Fibroblast of lung (primary cell): Measurements from ENCODE around the gene TNNI3K. TPM values are rescaled to one million over a fixed set of nuclear protein-coding genes. Genes with fewer than 3 reads are reported as not detected.

Experiments used
- DNase-seq, 2 donors: peaks; one replicate each; pipeline versions ENCODE4 v3.0.0 to v3.0.0-alpha.2; 2010; ENCODE audit warnings: low read depth in 2 of 2
- H2AFZ ChIP-seq: 2 replicates; pipeline ENCODE4 v1.5.1; 2012; ENCODE audit warnings: low read length, control low read depth, inconsistent platforms
- H3K27ac ChIP-seq: 2 replicates; pipeline ENCODE4 v1.5.1; 2011; ENCODE audit warnings: low read length, control low read depth; ENCODE audit not compliant: insufficient read depth
- H3K27me3 ChIP-seq: 2 replicates; pipeline ENCODE4 v1.5.1; 2011; ENCODE audit warnings: mild to moderate bottlenecking, low read length; ENCODE audit not compliant: control insufficient read depth, insufficient read depth
- H3K36me3 ChIP-seq: 2 replicates; pipeline ENCODE4 v1.5.1; 2011; ENCODE audit warnings: low read length; ENCODE audit not compliant: control insufficient read depth, insufficient read depth
- H3K4me1 ChIP-seq: 2 replicates; pipeline ENCODE4 v1.5.1; 2011; ENCODE audit warnings: low read length; ENCODE audit not compliant: control insufficient read depth, insufficient read depth; ENCODE audit errors: extremely low read depth
- H3K4me2 ChIP-seq: 2 replicates; pipeline ENCODE4 v1.5.1; 2011; ENCODE audit warnings: low read length, control low read depth; ENCODE audit not compliant: insufficient read depth; ENCODE audit errors: extremely low read depth
- H3K4me3 ChIP-seq, 4 experiments: fragments of 200-600 bp in 1 of 4; sonication (generic) in 1 of 4; replicated peaks in 1 of 4; 2 replicates each; pipeline ENCODE4 v1.5.1; 2011 to 2016; ENCODE audit warnings: low read length in 4 of 4, low read depth in 3 of 4, mild to moderate bottlenecking in 3 of 4, control low read depth in 2 of 4, inconsistent platforms in 1 of 4, mixed read lengths in 1 of 4; ENCODE audit not compliant: insufficient read depth in 1 of 4; ENCODE audit errors: control extremely low read depth in 1 of 4
- H3K79me2 ChIP-seq: 2 replicates; pipeline ENCODE4 v1.5.1; 2012; ENCODE audit warnings: mild to moderate bottlenecking, low read length, inconsistent platforms; ENCODE audit not compliant: control insufficient read depth, insufficient read depth
- H3K9ac ChIP-seq: 2 replicates; pipeline ENCODE4 v1.5.1; 2011; ENCODE audit warnings: mild to moderate bottlenecking, low read length, control low read depth; ENCODE audit not compliant: insufficient read depth
- H3K9me3 ChIP-seq: 2 replicates; pipeline ENCODE4 v1.5.1; 2012; ENCODE audit warnings: low read depth, low read length; ENCODE audit not compliant: control insufficient read depth, insufficient read depth
- H4K20me1 ChIP-seq: 2 replicates; pipeline ENCODE4 v1.5.1; 2011; ENCODE audit warnings: low read length; ENCODE audit not compliant: control insufficient read depth, insufficient read depth; ENCODE audit errors: extremely low read depth
- EZH2 ChIP-seq: IDR thresholded peaks from 2 replicates; pipeline ENCODE4 v1.5.1; 2012; ENCODE audit warnings: low read length, control low read depth, mild to moderate bottlenecking; ENCODE audit errors: missing control alignments
- polyA plus RNA-seq, 2 donors: library from polyadenylated mRNA; depleted of rRNA in 1 of 2; stranded (reverse) in 1 of 2; unstranded in 1 of 2; fragments of >200 nt; gene quantifications; 2 replicates each; pipeline ENCODE4 v1.2.1, GENCODE V29; 2011 to 2012; ENCODE audit warnings: missing spikeins in 1 of 2
- total RNA-seq: library from RNA; depleted of rRNA; stranded (reverse); fragments of >200 nt; gene quantifications from 2 replicates; pipeline ENCODE4 v1.2.1, GENCODE V29; 2014
- TF ChIP-seq, protein P1 (sequence below), 2 donors: IDR thresholded peaks in 1 of 2; conservative IDR thresholded peaks in 1 of 2; 1 replicate in 1 of 2; 2 replicates in 1 of 2; pipeline ENCODE4 v1.5.1; 2011 to 2012; ENCODE audit warnings: low read length in 2 of 2, control low read depth in 1 of 2, inconsistent platforms in 1 of 2, low read depth in 1 of 2, mild to moderate bottlenecking in 1 of 2

TNNI3K gene
- total and polyA plus RNA-seq, 2 donors (not counting 1 experiment from before 2014, with no cell fraction given), result 0.66 to 0.91 TPM

- no peaks in the 10 kb centered on the region for H3K79me2 ChIP-seq
- no peak overlapping the region for H3K4me2 ChIP-seq
- no peak overlapping the region for H3K4me3 ChIP-seq
- H3K27ac ChIP-seq, result no peak overlapping the region
- no peak overlapping the region for H2AFZ ChIP-seq
- no peaks in the 10 kb centered on the region for H3K9me3 ChIP-seq
- DNase-seq, result no peak
- no peak for TF ChIP-seq EZH2
- TF ChIP-seq, protein P1, sequence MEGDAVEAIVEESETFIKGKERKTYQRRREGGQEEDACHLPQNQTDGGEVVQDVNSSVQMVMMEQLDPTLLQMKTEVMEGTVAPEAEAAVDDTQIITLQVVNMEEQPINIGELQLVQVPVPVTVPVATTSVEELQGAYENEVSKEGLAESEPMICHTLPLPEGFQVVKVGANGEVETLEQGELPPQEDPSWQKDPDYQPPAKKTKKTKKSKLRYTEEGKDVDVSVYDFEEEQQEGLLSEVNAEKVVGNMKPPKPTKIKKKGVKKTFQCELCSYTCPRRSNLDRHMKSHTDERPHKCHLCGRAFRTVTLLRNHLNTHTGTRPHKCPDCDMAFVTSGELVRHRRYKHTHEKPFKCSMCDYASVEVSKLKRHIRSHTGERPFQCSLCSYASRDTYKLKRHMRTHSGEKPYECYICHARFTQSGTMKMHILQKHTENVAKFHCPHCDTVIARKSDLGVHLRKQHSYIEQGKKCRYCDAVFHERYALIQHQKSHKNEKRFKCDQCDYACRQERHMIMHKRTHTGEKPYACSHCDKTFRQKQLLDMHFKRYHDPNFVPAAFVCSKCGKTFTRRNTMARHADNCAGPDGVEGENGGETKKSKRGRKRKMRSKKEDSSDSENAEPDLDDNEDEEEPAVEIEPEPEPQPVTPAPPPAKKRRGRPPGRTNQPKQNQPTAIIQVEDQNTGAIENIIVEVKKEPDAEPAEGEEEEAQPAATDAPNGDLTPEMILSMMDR (conservative IDR thresholded peaks at IDR 0.05 in 1 of 2, IDR thresholded peaks at IDR 0.05 in 1 of 2; ENCODE audit: low read depth in 1 of 2, low read length in 2 of 2), result no peak
- H4K20me1 ChIP-seq, result no peaks in the 10 kb centered on the region
- no peaks in the 10 kb centered on the region for H3K36me3 ChIP-seq
- no peaks in the 10 kb centered on the region for H3K4me1 ChIP-seq
- H3K9ac ChIP-seq, result no peak overlapping the region
- H3K27me3 ChIP-seq, result no peaks in the 10 kb centered on the region
Observed at GRCh38 chr1:74362691-74363090, 127.5 kb downstream of the TNNI3K start.

DNA sequence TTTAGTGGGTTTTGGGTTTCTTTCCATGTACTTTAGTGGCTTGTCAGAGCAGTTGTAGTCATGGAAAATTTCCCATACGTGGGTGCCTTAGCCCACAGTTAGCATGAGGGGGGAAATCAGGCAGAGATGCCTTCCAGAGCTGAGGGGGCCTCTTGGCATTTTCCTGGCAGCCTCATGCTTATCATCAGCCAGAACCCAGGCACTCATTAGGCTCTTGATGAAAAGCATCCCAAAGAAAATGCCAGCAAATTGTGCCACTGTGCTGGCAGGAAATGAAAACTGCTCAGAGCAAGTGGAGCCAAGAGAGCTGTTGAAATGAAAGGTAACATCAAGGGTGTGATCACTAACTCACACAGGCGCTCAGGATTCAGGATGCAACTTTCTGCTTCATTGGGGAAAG lies 128.0 kb downstream of the TNNI3K start:
- Histone ChIP-seq H3K79me2 (no peaks in the 10 kb centered on the region), H3K9me3 (no peaks in the 10 kb centered on the region), H3K27ac (no peak overlapping the region), H2AFZ (no peak overlapping the region), H3K4me2 (no peak overlapping the region), H3K9ac (no peak overlapping the region), H3K4me1 (no peaks in the 10 kb centered on the region), H3K27me3 (no peaks in the 10 kb centered on the region), H3K36me3 (no peaks in the 10 kb centered on the region), H4K20me1 (no peaks in the 10 kb centered on the region), H3K4me3 (no peak overlapping the region)
- DNase-seq, result peak in 1 of 2 donors; percentile 4
- no peak for TF ChIP-seq EZH2
- TF ChIP-seq, protein P1 (conservative IDR thresholded peaks at IDR 0.05 in 1 of 2, IDR thresholded peaks at IDR 0.05 in 1 of 2; ENCODE audit: low read depth in 1 of 2, low read length in 2 of 2), result no peak

GRCh38 chr1:74367175-74367813 lies 132.1 kb downstream of the TNNI3K start:
- H3K4me2 ChIP-seq, result no peak overlapping the region

More at GRCh38 chr1:74367175-74367813, 132.1 kb downstream of the TNNI3K start:
- no peak for TF ChIP-seq EZH2
- TF ChIP-seq, protein P1 (conservative IDR thresholded peaks at IDR 0.05 in 1 of 2, IDR thresholded peaks at IDR 0.05 in 1 of 2; ENCODE audit: low read depth in 1 of 2, low read length in 2 of 2), result no peak
- H2AFZ ChIP-seq, result no peak overlapping the region
- H3K9me3 ChIP-seq, result no peaks in the 10 kb centered on the region
- H3K27ac ChIP-seq, result no peak overlapping the region
- H3K27me3 ChIP-seq, result no peaks in the 10 kb centered on the region
- H3K36me3 ChIP-seq, result no peaks in the 10 kb centered on the region
- H4K20me1 ChIP-seq, result no peaks in the 10 kb centered on the region
- H3K4me3 ChIP-seq, result no peak overlapping the region
- no peaks in the 10 kb centered on the region for H3K4me1 ChIP-seq
- no peak overlapping the region for H3K9ac ChIP-seq
- DNase-seq, result no peak
- H3K79me2 ChIP-seq, result no peaks in the 10 kb centered on the region
